Right lobe of liver (tissue), 6 donors: Measurements from ENCODE around the gene SLC24A1. TPM values are rescaled to one million over a fixed set of nuclear protein-coding genes. Genes with fewer than 3 reads are reported as not detected.

ENCODE experiments used
- ATAC-seq, 4 donors: fragments of 200-7000 bp; cut with Tn5 transposase; one replicate each; pipeline ENCODE4 v1.9.1; 2020; ENCODE audit warnings: mild to moderate bottlenecking in 4 of 4, moderate library complexity in 4 of 4
- DNase-seq, 3 donors: peaks; one replicate each; pipeline ENCODE4 v3.0.0-alpha.2; 2020
- H3K27ac ChIP-seq, 3 donors: fragments of 200-600 bp; one replicate each; pipeline ENCODE4 v1.8.0; 2022
- H3K27me3 ChIP-seq, 2 donors: fragments of 200-600 bp; one replicate each; pipeline ENCODE4 v1.8.0; 2022
- H3K36me3 ChIP-seq, 4 donors: fragments of 200-600 bp; sonication (generic) in 1 of 4; one replicate each; pipeline versions ENCODE4 v1.5.1 to v1.8.0; 2017 to 2022; ENCODE audit warnings: control low read depth in 1 of 4
- H3K4me1 ChIP-seq, 4 donors: fragments of 200-600 bp; sonication (generic) in 1 of 4; one replicate each; pipeline versions ENCODE4 v1.5.1 to v1.8.0; 2017 to 2022; ENCODE audit warnings: control low read depth in 1 of 4
- H3K4me3 ChIP-seq, 3 donors: fragments of 200-600 bp; one replicate each; pipeline ENCODE4 v1.8.0; 2022
- H3K9me3 ChIP-seq, 4 donors: fragments of 200-600 bp; sonication (generic) in 1 of 4; one replicate each; pipeline versions ENCODE4 v1.5.1 to v1.8.0; 2017 to 2022; ENCODE audit warnings: control low read depth in 1 of 4
- POLR2A ChIP-seq: fragments of 450-650 bp; IDR thresholded peaks from one replicate; pipeline ENCODE4 v1.6.1; 2017; ENCODE audit warnings: antibody characterized with exemption, mild to moderate bottlenecking
- WGBS: methylation state at CpG from one replicate; pipeline ENCODE4 v1.1.6; 2018; ENCODE audit warnings: low coverage, low lambda C conversion rate; ENCODE audit not compliant: insufficient coverage; ENCODE audit errors: missing lambda C conversion rate; 5-methylcytosine and 5-hydroxymethylcytosine counted together
- intact Hi-C, 2 donors: fragments of 100-400 bp; cut with DNase I; formaldehyde crosslinking; loops; one replicate each; pipeline versions ENCODE4 v1.11.2 to v1.14.1; 2022
- total RNA-seq, 6 experiments: library from RNA; depleted of rRNA in 2 of 6; stranded (reverse); fragments of >200 nt in 2 of 6; fragmentation: NEBNext Ultra II Directional in 3 of 6; extraction: Animal tissue kit (Norgen Biotek cat#: 25700) in 3 of 6; gene quantifications; one replicate each; pipeline versions ENCODE4 v1.1.0 to v1.2.4, GENCODE V29; 2016 to 2023
- TF ChIP-seq, protein P1 (sequence below), 4 donors: fragments of 200-600 bp in 3 of 4; fragments of 450-650 bp in 1 of 4; IDR thresholded peaks; one replicate each; pipeline versions ENCODE4 v1.5.1 to v1.8.0; 2016 to 2022; ENCODE audit warnings: antibody characterized with exemption in 4 of 4, mild to moderate bottlenecking in 2 of 4
- donor health status: DM: no; HTN: yes; CAD: no.
- donor health status: DM: no; HTN: no; CAD: no.
- donor health status: DM: no; HTN: no; CAD: no.
- donor health status: DM: no; HTN: yes; CAD: no.
- donor health status: DM: no; HTN: yes; CAD: no.

SLC24A1 gene
- total RNA-seq, 6 experiments from 2014 or later: 1.7 to 5.0 (median 4.8) TPM

DNA sequence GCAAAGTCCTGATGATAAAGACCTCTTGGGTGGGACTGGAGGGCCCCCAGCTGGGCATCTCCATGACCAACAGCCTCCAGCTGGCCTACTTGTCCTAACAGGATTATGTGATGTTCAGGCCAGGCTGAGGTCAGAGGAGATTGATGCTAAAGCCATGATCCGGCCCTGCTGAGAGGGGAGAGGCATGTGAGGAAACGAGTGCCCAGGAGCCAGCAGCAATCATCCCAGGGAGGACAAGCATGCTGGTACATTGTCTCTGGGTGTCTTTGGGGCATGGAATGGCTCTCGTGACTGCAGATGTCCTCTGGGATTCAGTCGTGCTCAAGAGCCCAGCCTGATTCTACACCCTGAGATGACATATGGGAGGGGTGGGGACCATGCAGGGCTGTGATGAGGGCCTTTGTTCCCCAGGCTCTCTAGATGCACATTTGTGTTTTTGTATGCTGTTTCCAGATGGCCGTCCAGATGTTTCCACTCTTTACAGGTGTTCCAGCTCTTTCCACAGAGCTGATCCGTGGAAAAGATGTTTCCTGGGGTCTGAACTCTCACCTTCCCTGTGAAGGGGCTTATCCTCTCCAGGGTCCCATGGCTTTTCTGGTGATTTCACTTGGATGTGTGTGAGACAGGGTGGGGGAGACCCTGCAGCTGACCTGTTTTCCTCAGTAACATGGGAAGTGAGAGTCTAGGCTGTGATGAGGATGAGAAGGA, 20.2 kb downstream of the SLC24A1 start:
- no peak overlapping the region for H3K27ac ChIP-seq
- no peaks in the 10 kb centered on the region for H3K4me1 ChIP-seq
- no peaks in the 10 kb centered on the region for H3K9me3 ChIP-seq
- ATAC-seq (peak in 1 of 4 donors; percentile 8), DNase-seq (no peak)
- TF ChIP-seq POLR2A: no peak
- H3K36me3 ChIP-seq: no peaks in the 10 kb centered on the region
- no peaks in the 10 kb centered on the region for H3K27me3 ChIP-seq
- 53% methylated on average over 3 of the region's 6 CpGs for WGBS
- H3K4me3 ChIP-seq: no peak overlapping the region
- intact Hi-C loops: loop anchor here in 1 of 2 donors (10.0 kb wide), 1 partner anchor 213 kb away; no protein-coding TSS in a partner anchor

DNA sequence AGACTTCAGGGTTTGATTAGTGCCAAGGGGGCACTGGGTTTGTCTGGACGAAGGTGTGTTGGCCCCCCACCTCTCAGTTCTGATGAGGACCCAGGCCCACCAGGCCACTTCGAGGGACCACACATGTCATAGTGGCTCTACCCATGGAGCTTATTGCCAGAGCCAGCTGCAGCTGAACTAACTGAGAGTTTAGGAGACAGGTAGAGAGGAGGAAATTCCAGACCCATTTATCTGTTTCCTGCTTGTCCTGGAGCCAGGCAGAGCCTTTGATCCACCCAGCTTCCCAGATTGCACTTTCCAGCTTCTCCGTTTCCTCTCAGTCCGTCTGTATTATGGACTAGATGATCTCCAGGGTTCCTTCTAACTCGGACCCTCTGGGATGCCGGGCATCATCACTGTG, 20.9 kb downstream of the SLC24A1 start:
- 67% methylated on average over 4 of the region's 6 CpGs for WGBS
- DNase-seq (no peak), ATAC-seq (no peak)
- H3K27ac ChIP-seq: no peak overlapping the region
- no peaks in the 10 kb centered on the region for H3K27me3 ChIP-seq
- intact Hi-C loops: loop anchor here in 1 of 2 donors (10.0 kb wide), 1 partner anchor 212 kb away; no protein-coding TSS in a partner anchor
- no peaks in the 10 kb centered on the region for H3K36me3 ChIP-seq
- H3K4me3 ChIP-seq: no peak overlapping the region
- H3K4me1 ChIP-seq: no peaks in the 10 kb centered on the region
- no peaks in the 10 kb centered on the region for H3K9me3 ChIP-seq
- no peak for TF ChIP-seq POLR2A
- TF ChIP-seq, protein P1, sequence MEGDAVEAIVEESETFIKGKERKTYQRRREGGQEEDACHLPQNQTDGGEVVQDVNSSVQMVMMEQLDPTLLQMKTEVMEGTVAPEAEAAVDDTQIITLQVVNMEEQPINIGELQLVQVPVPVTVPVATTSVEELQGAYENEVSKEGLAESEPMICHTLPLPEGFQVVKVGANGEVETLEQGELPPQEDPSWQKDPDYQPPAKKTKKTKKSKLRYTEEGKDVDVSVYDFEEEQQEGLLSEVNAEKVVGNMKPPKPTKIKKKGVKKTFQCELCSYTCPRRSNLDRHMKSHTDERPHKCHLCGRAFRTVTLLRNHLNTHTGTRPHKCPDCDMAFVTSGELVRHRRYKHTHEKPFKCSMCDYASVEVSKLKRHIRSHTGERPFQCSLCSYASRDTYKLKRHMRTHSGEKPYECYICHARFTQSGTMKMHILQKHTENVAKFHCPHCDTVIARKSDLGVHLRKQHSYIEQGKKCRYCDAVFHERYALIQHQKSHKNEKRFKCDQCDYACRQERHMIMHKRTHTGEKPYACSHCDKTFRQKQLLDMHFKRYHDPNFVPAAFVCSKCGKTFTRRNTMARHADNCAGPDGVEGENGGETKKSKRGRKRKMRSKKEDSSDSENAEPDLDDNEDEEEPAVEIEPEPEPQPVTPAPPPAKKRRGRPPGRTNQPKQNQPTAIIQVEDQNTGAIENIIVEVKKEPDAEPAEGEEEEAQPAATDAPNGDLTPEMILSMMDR (IDR thresholded peaks at IDR 0.05): no peak

DNA sequence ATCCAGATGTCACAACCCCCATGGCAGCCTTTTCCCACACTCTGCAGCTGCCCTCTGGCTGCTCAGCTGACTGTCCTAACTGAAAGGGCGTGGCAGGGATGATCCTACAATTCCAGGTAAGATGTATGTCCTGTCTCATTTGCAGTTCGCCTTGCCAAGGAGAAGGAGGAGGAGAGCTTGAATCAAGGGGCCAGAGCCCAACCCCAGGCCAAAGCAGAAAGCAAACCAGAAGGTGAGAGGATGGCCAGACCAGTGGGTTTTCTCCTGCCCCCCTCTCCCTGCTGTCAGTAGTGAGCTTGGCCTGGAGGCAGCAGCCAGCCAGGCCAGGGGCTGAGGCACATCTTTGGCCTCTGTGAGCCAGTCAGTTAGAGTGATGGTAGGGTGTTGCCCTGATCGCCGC, 22.5 kb downstream of the SLC24A1 start:
- H3K27ac ChIP-seq: no peak overlapping the region
- DNase-seq: no peak
- no peak overlapping the region for H3K4me3 ChIP-seq
- no peaks in the 10 kb centered on the region for H3K9me3 ChIP-seq
- intact Hi-C loops: loop anchor here in 1 of 2 donors (10.0 kb wide), 1 partner anchor 211 kb away; no protein-coding TSS in a partner anchor
- H3K27me3 ChIP-seq: no peaks in the 10 kb centered on the region
- H3K36me3 ChIP-seq: no peaks in the 10 kb centered on the region
- WGBS: no CpG with 5 or more reads among the region's 4 CpGs
- H3K4me1 ChIP-seq: no peaks in the 10 kb centered on the region
- ATAC-seq: no peak
- TF ChIP-seq, protein P1 (IDR thresholded peaks at IDR 0.05): no peak
- no peak for TF ChIP-seq POLR2A

DNA sequence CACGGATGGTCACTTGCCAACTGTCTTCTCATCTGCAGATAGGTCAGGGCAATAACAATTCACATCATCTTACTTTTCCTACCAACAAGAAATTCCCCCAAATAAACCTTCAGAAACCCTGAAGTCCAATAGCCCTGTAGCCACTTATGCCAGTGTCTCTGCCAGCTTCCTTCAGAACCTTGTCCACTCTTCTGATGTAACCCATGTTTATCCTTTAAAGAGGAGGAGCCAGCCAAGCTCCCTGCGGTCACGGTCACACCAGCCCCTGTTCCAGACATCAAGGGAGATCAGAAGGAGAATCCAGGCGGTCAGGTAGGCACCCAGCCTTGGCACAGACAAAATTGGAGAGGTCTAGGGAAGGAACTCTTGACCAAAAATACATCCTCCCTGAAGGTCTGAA, 23.7 kb downstream of the SLC24A1 start:
- TF ChIP-seq, protein P1 (IDR thresholded peaks at IDR 0.05): no peak
- TF ChIP-seq POLR2A: no peak
- H3K27me3 ChIP-seq: no peaks in the 10 kb centered on the region
- no peaks in the 10 kb centered on the region for H3K36me3 ChIP-seq
- WGBS: 74% methylated on average over 4 of the region's 4 CpGs
- ATAC-seq (peak in 3 of 4 donors; percentile 23 to 72 (median 26)), DNase-seq (no peak)
- no peak overlapping the region for H3K27ac ChIP-seq
- H3K4me3 ChIP-seq: no peak overlapping the region
- intact Hi-C loops: loop anchor here in 1 of 2 donors (10.0 kb wide), 1 partner anchor 209 kb away; no protein-coding TSS in a partner anchor
- no peaks in the 10 kb centered on the region for H3K9me3 ChIP-seq
- no peaks in the 10 kb centered on the region for H3K4me1 ChIP-seq

DNA sequence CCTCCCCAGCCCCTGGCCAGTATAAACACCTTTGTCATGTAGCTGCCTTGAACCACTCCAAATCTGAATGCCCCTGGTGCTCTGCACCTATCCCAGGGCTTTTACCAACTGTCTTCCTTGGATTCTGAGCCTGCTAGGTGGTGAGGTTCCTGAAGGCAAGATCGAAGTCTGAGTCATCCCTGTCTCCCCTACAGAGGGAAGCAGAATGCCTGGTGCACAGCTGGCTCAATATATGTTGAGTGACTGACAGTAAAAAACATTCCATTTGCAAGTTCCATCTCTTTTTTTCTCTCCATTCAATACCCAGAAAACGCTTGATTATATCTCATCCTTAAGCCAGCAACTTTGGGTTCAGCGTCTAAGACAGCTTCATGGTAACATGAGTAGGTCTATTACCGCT, 24.7 kb downstream of the SLC24A1 start:
- Histone ChIP-seq H3K9me3 (no peaks in the 10 kb centered on the region), H3K4me1 (no peaks in the 10 kb centered on the region), H3K27ac (no peak overlapping the region), H3K4me3 (no peak overlapping the region), H3K27me3 (no peaks in the 10 kb centered on the region), H3K36me3 (no peaks in the 10 kb centered on the region)
- TF ChIP-seq, protein P1 (IDR thresholded peaks at IDR 0.05): no peak
- no peak for TF ChIP-seq POLR2A
- WGBS: 96% methylated on average over 4 of the region's 4 CpGs
- intact Hi-C loops: loop anchor here in 1 of 2 donors (10.0 kb wide), 1 partner anchor 208 kb away; no protein-coding TSS in a partner anchor
- ATAC-seq (no peak), DNase-seq (no peak)
